NAMALWA (cell line): Measurements from ENCODE around the gene FOXL1.

Source experiments
- DNase-seq: peaks from one replicate; pipeline ENCODE4 v3.0.0-alpha.2; 2015; ENCODE audit warnings: low spot score

Gene FOXL1

GRCh38 chr16:86578061-86578599 is at the start of gene FOXL1:
FOXL1 (plus strand) TSS chr16:86578549; CDS start chr16:86578724, 175 bp downstream.
- no peak for DNase-seq

GRCh38 chr16:86529160-86529559 is 49.2 kb upstream of the FOXL1 start:
- DNase-seq: no peak

GRCh38 chr16:86530251-86531190 is 47.8 kb upstream of the FOXL1 start:
- no peak for DNase-seq

GRCh38 chr16:86531191-86531545 is 47.2 kb upstream of the FOXL1 start:
- DNase-seq: no peak

GRCh38 chr16:86531641-86532525 is 46.5 kb upstream of the FOXL1 start:
- DNase-seq: no peak

GRCh38 chr16:86532526-86532815 is 45.9 kb upstream of the FOXL1 start:
- DNase-seq: no peak

GRCh38 chr16:86533076-86533475 is 45.3 kb upstream of the FOXL1 start:
- no peak for DNase-seq

GRCh38 chr16:86533767-86534351 is 44.5 kb upstream of the FOXL1 start:
- DNase-seq: no peak

GRCh38 chr16:86534779-86535615 is 43.4 kb upstream of the FOXL1 start:
- DNase-seq: no peak

GRCh38 chr16:86536621-86537020 is 41.7 kb upstream of the FOXL1 start:
- DNase-seq: no peak

- DNase-seq: no peak
These were observed 40.9 kb upstream of the FOXL1 start for GRCh38 chr16:86537486-86537885.

- no peak for DNase-seq
These were observed 40.1 kb upstream of the FOXL1 start for GRCh38 chr16:86538196-86538780.

- no peak for DNase-seq
These were observed 37.5 kb upstream of the FOXL1 start for GRCh38 chr16:86540894-86541293.

- DNase-seq: no peak
These were observed 36.8 kb upstream of the FOXL1 start for GRCh38 chr16:86541560-86541959.

GRCh38 chr16:86542756-86543750 is 35.3 kb upstream of the FOXL1 start:
- DNase-seq: no peak

- DNase-seq: no peak
These were observed 32.9 kb upstream of the FOXL1 start for GRCh38 chr16:86545481-86545880.

- DNase-seq: no peak
These were observed 32.3 kb upstream of the FOXL1 start for GRCh38 chr16:86545954-86546637.

- no peak for DNase-seq
These were observed 31.7 kb upstream of the FOXL1 start for GRCh38 chr16:86546638-86547013.

- DNase-seq: no peak
These were observed 31.1 kb upstream of the FOXL1 start for GRCh38 chr16:86547286-86547685.
